PC-3 (cell line): ENCODE results near the gene EPC1. TPM values are rescaled to one million over a fixed set of nuclear protein-coding genes. Genes with fewer than 3 reads are reported as not detected.
A peak's percentile ranks its signal among the peaks of the same experiment; 100 is the strongest.

Source experiments
- ATAC-seq: fragments of 200-7000 bp; cut with Tn5 transposase; 2 replicates; pipeline ENCODE4 v1.9.1; 2020; ENCODE audit warnings: mild to moderate bottlenecking, moderate library complexity
- BruUV-seq: library from RNA; stranded (reverse); fragments of 400-500 nt; replicated peaks from 2 replicates; lab custom pipeline; 2021; lab: Mats Ljungman, UMichigan
- CTCF ChIA-PET: fragments of 300-600 bp; sonication (Branson Sonifier 250); formaldehyde crosslinking; loops from one replicate; lab custom pipeline; 2022; ENCODE audit warnings: antibody characterized with exemption; lab: Charles Lee
- POLR2A ChIA-PET: fragments of 300-600 bp; sonication (Branson Sonifier 250); formaldehyde crosslinking; loops from one replicate; lab custom pipeline; 2022; ENCODE audit warnings: antibody characterized with exemption; ENCODE audit not compliant: unreplicated experiment; lab: Charles Lee
- DNase-seq: peaks from one replicate; pipeline ENCODE4 v3.0.0-alpha.2; 2015
- H2AFZ ChIP-seq: fragments of 300-600 bp; sonication (generic); 2 replicates; pipeline ENCODE4 v1.6.0; 2016; ENCODE audit warnings: antibody characterized with exemption, low read length
- H3F3A ChIP-seq: fragments of 300-600 bp; sonication (generic); one replicate; pipeline ENCODE4 v1.6.0; 2017; ENCODE audit warnings: antibody characterized with exemption, low read length, control low read depth, mild to moderate bottlenecking; ENCODE audit not compliant: unreplicated experiment
- H3K27ac ChIP-seq: fragments of 300-600 bp; sonication (generic); 2 replicates; pipeline ENCODE4 v1.5.1; 2016; ENCODE audit warnings: mild to moderate bottlenecking, low read length
- H3K27me3 ChIP-seq: fragments of 300-600 bp; sonication (generic); 2 replicates; pipeline ENCODE4 v1.6.1; 2016; ENCODE audit warnings: low read length, mixed read lengths
- H3K36me3 ChIP-seq: fragments of 300-600 bp; sonication (generic); 2 replicates; pipeline ENCODE4 v1.6.1; 2016; ENCODE audit warnings: low read depth, mixed run types, low read length, mixed read lengths
- H3K4me1 ChIP-seq: fragments of 300-600 bp; sonication (generic); 2 replicates; pipeline ENCODE4 v1.5.1; 2016; ENCODE audit warnings: low read length; ENCODE audit not compliant: insufficient read depth
- H3K4me2 ChIP-seq: fragments of 300-600 bp; sonication (generic); 2 replicates; pipeline ENCODE4 v1.6.0; 2016; ENCODE audit warnings: low read length
- H3K4me3 ChIP-seq: fragments of 300-600 bp; sonication (generic); 2 replicates; pipeline ENCODE4 v1.5.1; 2016; ENCODE audit warnings: mild to moderate bottlenecking, low read length, mixed read lengths
- H3K79me2 ChIP-seq: fragments of 300-600 bp; sonication (generic); 2 replicates; pipeline ENCODE4 v1.6.1; 2017; ENCODE audit warnings: low read length, mixed read lengths
- H3K9ac ChIP-seq: fragments of 300-600 bp; sonication (generic); 2 replicates; pipeline ENCODE4 v1.6.0; 2016; ENCODE audit warnings: mild to moderate bottlenecking, low read length
- H3K9me2 ChIP-seq: fragments of 300-600 bp; sonication (generic); replicated peaks from 2 replicates; pipeline ENCODE4 v1.6.1; 2016; ENCODE audit warnings: mixed run types, low read length, mixed read lengths
- H3K9me3 ChIP-seq: fragments of 300-600 bp; sonication (generic); 2 replicates; pipeline ENCODE4 v1.6.1; 2016; ENCODE audit warnings: low read length, mixed read lengths
- H4K20me1 ChIP-seq: fragments of 300-600 bp; sonication (generic); 2 replicates; pipeline ENCODE4 v1.6.1; 2016; ENCODE audit warnings: low read length, mixed read lengths
- CTCF ChIP-seq: fragments of 300-600 bp; sonication (generic); conservative IDR thresholded peaks from 2 replicates; pipeline ENCODE4 v1.5.1; 2017; ENCODE audit warnings: antibody characterized with exemption, low read depth, mild to moderate bottlenecking, low read length
- EZH2 ChIP-seq: fragments of 300-600 bp; sonication (generic); IDR thresholded peaks from one replicate; pipeline ENCODE4 v1.6.1; 2017; ENCODE audit warnings: antibody characterized with exemption, mild to moderate bottlenecking, low read length; ENCODE audit not compliant: unreplicated experiment
- EZH2phosphoT487 ChIP-seq: fragments of 300-600 bp; sonication (generic); IDR thresholded peaks from 2 replicates; pipeline ENCODE4 v1.6.1; 2018; ENCODE audit warnings: mild to moderate bottlenecking, antibody characterized with exemption, low read length, borderline replicate concordance
- intact Hi-C: fragments of 100-400 bp; cut with micrococcal nuclease; formaldehyde crosslinking; loops from 2 replicates; pipeline ENCODE4 v1.9.0; 2023
- total RNA-seq: library from RNA; depleted of rRNA; stranded (reverse); fragments of >200 nt; gene quantifications from 2 replicates; pipeline ENCODE4 v1.2.3, GENCODE V29; 2014

Gene EPC1
- total RNA-seq, 1 experiment from 2014 or later, result 72.7 TPM

GRCh38 chr10:32332299-32332750 lies 14.6 kb downstream of the EPC1 start:
- ChIA-PET CTCF (no interaction called here), POLR2A (interaction anchor here (0.6 to 1.0 kb wide), 2 partner anchors 10 to 34 kb away, joined by 3 to 5 read pairs; no protein-coding TSS in a partner anchor)
- H3K79me2 ChIP-seq, result peaks cover 100% of the 10 kb centered on the region
- H3K9me3 ChIP-seq, result no peaks in the 10 kb centered on the region
- no peaks in the 10 kb centered on the region for H3K9me2 ChIP-seq
- peaks cover 24% of the 10 kb centered on the region; the same call in 1 of the 2 replicates for H3K36me3 ChIP-seq
- intact Hi-C loops, result no loop called here
- H4K20me1 ChIP-seq, result peaks cover 90% of the 10 kb centered on the region
- TF ChIP-seq CTCF (no peak), EZH2 (no peak), EZH2phosphoT487 (no peak)
- DNase-seq (peak; percentile 70), ATAC-seq (peak; percentile 64)
- H3K9ac ChIP-seq, result peak overlapping the region; percentile 38
- peaks cover 55% of the 10 kb centered on the region for H3K4me1 ChIP-seq
- H3K4me3 ChIP-seq, result peak overlapping the region; percentile 27; the same call in 1 of the 2 replicates
- H3F3A ChIP-seq, result peaks cover 4% of the 10 kb centered on the region
- H2AFZ ChIP-seq, result no peak overlapping the region
- no peaks in the 10 kb centered on the region for H3K27me3 ChIP-seq
- H3K27ac ChIP-seq, result peak overlapping the region; percentile 76
- peak overlapping the region; percentile 53 for H3K4me2 ChIP-seq
- BruUV-seq, result no TSS peak

- Histone ChIP-seq H3K4me3 (peak overlapping the region; percentile 27; the same call in 1 of the 2 replicates), H3K27ac (peak overlapping the region; percentile 76), H3K79me2 (peaks cover 100% of the 10 kb centered on the region), H3F3A (peaks cover 4% of the 10 kb centered on the region), H3K4me2 (peak overlapping the region; percentile 53), H3K36me3 (peaks cover 20% of the 10 kb centered on the region; the same call in 1 of the 2 replicates), H3K27me3 (no peaks in the 10 kb centered on the region), H3K9me3 (no peaks in the 10 kb centered on the region), H2AFZ (no peak overlapping the region), H4K20me1 (peaks cover 90% of the 10 kb centered on the region), H3K9ac (peak overlapping the region; percentile 38), H3K4me1 (peaks cover 59% of the 10 kb centered on the region), H3K9me2 (no peaks in the 10 kb centered on the region)
- POLR2A ChIA-PET, result interaction anchor here (0.6 to 1.0 kb wide), 2 partner anchors 11 to 33 kb away, joined by 3 to 5 read pairs; no protein-coding TSS in a partner anchor
- TF ChIP-seq EZH2 (no peak), EZH2phosphoT487 (no peak), CTCF (no peak)
- ATAC-seq (peak; percentile 80), DNase-seq (peak; percentile 82)
- no TSS peak for BruUV-seq
- intact Hi-C loops, result loop anchor here (1.0 kb wide), 1 partner anchor 15 kb away; no protein-coding TSS in a partner anchor
- CTCF ChIA-PET, result no interaction called here
Measured at GRCh38 chr10:32331606-32332005, 15.4 kb downstream of the EPC1 start.

- Histone ChIP-seq H3K9ac (no peak overlapping the region), H3K79me2 (peaks cover 100% of the 10 kb centered on the region), H3K4me3 (no peak overlapping the region), H3K9me3 (no peaks in the 10 kb centered on the region), H3K4me2 (no peak overlapping the region), H4K20me1 (peaks cover 95% of the 10 kb centered on the region), H3F3A (peaks cover 4% of the 10 kb centered on the region), H3K27ac (no peak overlapping the region), H3K4me1 (peaks cover 64% of the 10 kb centered on the region), H3K27me3 (no peaks in the 10 kb centered on the region), H2AFZ (no peak overlapping the region), H3K36me3 (peaks cover 16% of the 10 kb centered on the region; the same call in 1 of the 2 replicates), H3K9me2 (no peaks in the 10 kb centered on the region)
- TF ChIP-seq CTCF (no peak), EZH2 (no peak), EZH2phosphoT487 (no peak)
- no peak for ATAC-seq
- ChIA-PET POLR2A (no interaction called here), CTCF (no interaction called here)
- BruUV-seq, result no TSS peak
- DNase-seq, result no peak
- intact Hi-C loops, result no loop called here
Measured at GRCh38 chr10:32330214-32330613, 16.7 kb downstream of the EPC1 start.
